Measurements from ENCODE around the gene LRIG3.
"Not testable (repeated sequence)": the region's sequence is repeated elsewhere in the genome, so short reads cannot be mapped to it uniquely, and the experiment has no call there.

The LRIG3 gene

GRCh38 chr12:58907391-58907790, 12.9 kb downstream of the LRIG3 start:
- H3K36me3 ChIP-seq (ENCODE audit: control insufficient read depth, insufficient read depth, low read length): no peaks in the 10 kb centered on the region
- no peak overlapping the region for H3K27ac ChIP-seq (ENCODE audit: low read length)
- no CpG with 5 or more reads among the region's 4 CpGs for WGBS (ENCODE audit: insufficient coverage, insufficient read length)

GRCh38 chr12:58906917-58907316, 13.4 kb downstream of the LRIG3 start:
- Histone ChIP-seq H3K27me3 (ENCODE audit: control insufficient read depth, insufficient read depth, low read length) (no peaks in the 10 kb centered on the region), H3K9me3 (ENCODE audit: control insufficient read depth, insufficient read depth, low read length) (no peaks in the 10 kb centered on the region), H3K4me3 (ENCODE audit: low read length) (no peak overlapping the region), H3K27ac (ENCODE audit: low read length) (no peak overlapping the region), H3K36me3 (ENCODE audit: control insufficient read depth, insufficient read depth, low read length) (no peaks in the 10 kb centered on the region), H3K4me1 (ENCODE audit: control insufficient read depth, insufficient read depth, low read length) (no peaks in the 10 kb centered on the region)
- WGBS (ENCODE audit: insufficient coverage, insufficient read length): no CpG with 5 or more reads among the region's 3 CpGs
- DNase-seq (ENCODE audit: low read depth, low spot score): no peak

More at GRCh38 chr12:58907391-58907790, 12.9 kb downstream of the LRIG3 start:
- H3K9me3 ChIP-seq (ENCODE audit: control insufficient read depth, insufficient read depth, low read length): no peaks in the 10 kb centered on the region
- no peaks in the 10 kb centered on the region for H3K4me1 ChIP-seq (ENCODE audit: control insufficient read depth, insufficient read depth, low read length)
- no peak overlapping the region for H3K4me3 ChIP-seq (ENCODE audit: low read length)
- no peaks in the 10 kb centered on the region for H3K27me3 ChIP-seq (ENCODE audit: control insufficient read depth, insufficient read depth, low read length)
- no peak for DNase-seq (ENCODE audit: low read depth, low spot score)

- Histone ChIP-seq H3K9me3 (ENCODE audit: control insufficient read depth, insufficient read depth, low read length) (no peaks in the 10 kb centered on the region), H3K4me3 (ENCODE audit: low read length) (no peak overlapping the region), H3K27ac (ENCODE audit: low read length) (no peak overlapping the region), H3K4me1 (ENCODE audit: control insufficient read depth, insufficient read depth, low read length) (no peaks in the 10 kb centered on the region), H3K36me3 (ENCODE audit: control insufficient read depth, insufficient read depth, low read length) (no peaks in the 10 kb centered on the region), H3K27me3 (ENCODE audit: control insufficient read depth, insufficient read depth, low read length) (no peaks in the 10 kb centered on the region)
- DNase-seq (ENCODE audit: low read depth, low spot score): no peak
- no CpG with 5 or more reads among the region's 9 CpGs for WGBS (ENCODE audit: insufficient coverage, insufficient read length)
Measured at GRCh38 chr12:58905422-58905821, 14.9 kb downstream of the LRIG3 start.

- not testable (repeated sequence) for H3K27me3 ChIP-seq (ENCODE audit: control insufficient read depth, insufficient read depth, low read length); H3K4me3 ChIP-seq (ENCODE audit: low read length); DNase-seq (ENCODE audit: low read depth, low spot score); H3K4me1 ChIP-seq (ENCODE audit: control insufficient read depth, insufficient read depth, low read length); H3K27ac ChIP-seq (ENCODE audit: low read length); H3K36me3 ChIP-seq (ENCODE audit: control insufficient read depth, insufficient read depth, low read length); H3K9me3 ChIP-seq (ENCODE audit: control insufficient read depth, insufficient read depth, low read length)
- WGBS (ENCODE audit: insufficient coverage, insufficient read length): no CpG with 5 or more reads among the region's 1 CpG
Measured at GRCh38 chr12:58902726-58903125, 17.6 kb downstream of the LRIG3 start.

GRCh38 chr12:58901664-58902063, 18.6 kb downstream of the LRIG3 start:
- no peak for DNase-seq (ENCODE audit: low read depth, low spot score)

GRCh38 chr12:58897969-58898368, 22.3 kb downstream of the LRIG3 start:
- DNase-seq (ENCODE audit: low read depth, low spot score): no peak
- WGBS (ENCODE audit: insufficient coverage, insufficient read length): no CpG with 5 or more reads among the region's 4 CpGs
- no peaks in the 10 kb centered on the region for H3K4me1 ChIP-seq (ENCODE audit: control insufficient read depth, insufficient read depth, low read length)
- no peak overlapping the region for H3K27ac ChIP-seq (ENCODE audit: low read length)
- H3K27me3 ChIP-seq (ENCODE audit: control insufficient read depth, insufficient read depth, low read length): no peaks in the 10 kb centered on the region
- H3K4me3 ChIP-seq (ENCODE audit: low read length): no peak overlapping the region
- no peaks in the 10 kb centered on the region for H3K36me3 ChIP-seq (ENCODE audit: control insufficient read depth, insufficient read depth, low read length)
- H3K9me3 ChIP-seq (ENCODE audit: control insufficient read depth, insufficient read depth, low read length): no peaks in the 10 kb centered on the region

More at GRCh38 chr12:58901664-58902063, 18.6 kb downstream of the LRIG3 start:
- Histone ChIP-seq H3K4me1 (ENCODE audit: control insufficient read depth, insufficient read depth, low read length) (no peaks in the 10 kb centered on the region), H3K36me3 (ENCODE audit: control insufficient read depth, insufficient read depth, low read length) (no peaks in the 10 kb centered on the region), H3K27ac (ENCODE audit: low read length) (no peak overlapping the region), H3K27me3 (ENCODE audit: control insufficient read depth, insufficient read depth, low read length) (no peaks in the 10 kb centered on the region), H3K9me3 (ENCODE audit: control insufficient read depth, insufficient read depth, low read length) (no peaks in the 10 kb centered on the region), H3K4me3 (ENCODE audit: low read length) (no peak overlapping the region)
- no CpG with 5 or more reads among the region's 5 CpGs for WGBS (ENCODE audit: insufficient coverage, insufficient read length)

GRCh38 chr12:58896278-58896677, 24.0 kb downstream of the LRIG3 start:
- H3K27me3 ChIP-seq (ENCODE audit: control insufficient read depth, insufficient read depth, low read length): no peaks in the 10 kb centered on the region
- no peaks in the 10 kb centered on the region for H3K9me3 ChIP-seq (ENCODE audit: control insufficient read depth, insufficient read depth, low read length)
- WGBS (ENCODE audit: insufficient coverage, insufficient read length): no CpG with 5 or more reads among the region's 1 CpG
- no peak overlapping the region for H3K27ac ChIP-seq (ENCODE audit: low read length)
- H3K36me3 ChIP-seq (ENCODE audit: control insufficient read depth, insufficient read depth, low read length): no peaks in the 10 kb centered on the region
- no peak overlapping the region for H3K4me3 ChIP-seq (ENCODE audit: low read length)
- DNase-seq (ENCODE audit: low read depth, low spot score): no peak
- no peaks in the 10 kb centered on the region for H3K4me1 ChIP-seq (ENCODE audit: control insufficient read depth, insufficient read depth, low read length)

- Histone ChIP-seq H3K9me3 (ENCODE audit: control insufficient read depth, insufficient read depth, low read length) (no peaks in the 10 kb centered on the region), H3K4me1 (ENCODE audit: control insufficient read depth, insufficient read depth, low read length) (no peaks in the 10 kb centered on the region), H3K4me3 (ENCODE audit: low read length) (no peak overlapping the region), H3K36me3 (ENCODE audit: control insufficient read depth, insufficient read depth, low read length) (no peaks in the 10 kb centered on the region), H3K27me3 (ENCODE audit: control insufficient read depth, insufficient read depth, low read length) (no peaks in the 10 kb centered on the region), H3K27ac (ENCODE audit: low read length) (no peak overlapping the region)
- no peak for DNase-seq (ENCODE audit: low read depth, low spot score)
- WGBS (ENCODE audit: insufficient coverage, insufficient read length): no CpG with 5 or more reads among the region's 4 CpGs
Measured at GRCh38 chr12:58895053-58895452, 25.3 kb downstream of the LRIG3 start.

GRCh38 chr12:58894040-58894439, 26.3 kb downstream of the LRIG3 start:
- no peak overlapping the region for H3K27ac ChIP-seq (ENCODE audit: low read length)
- H3K36me3 ChIP-seq (ENCODE audit: control insufficient read depth, insufficient read depth, low read length): no peaks in the 10 kb centered on the region
- H3K4me1 ChIP-seq (ENCODE audit: control insufficient read depth, insufficient read depth, low read length): no peaks in the 10 kb centered on the region
- H3K9me3 ChIP-seq (ENCODE audit: control insufficient read depth, insufficient read depth, low read length): no peaks in the 10 kb centered on the region
- H3K27me3 ChIP-seq (ENCODE audit: control insufficient read depth, insufficient read depth, low read length): no peaks in the 10 kb centered on the region
- WGBS (ENCODE audit: insufficient coverage, insufficient read length): no CpG with 5 or more reads among the region's 6 CpGs
- no peak overlapping the region for H3K4me3 ChIP-seq (ENCODE audit: low read length)
- no peak for DNase-seq (ENCODE audit: low read depth, low spot score)

GRCh38 chr12:58893495-58893894, 26.8 kb downstream of the LRIG3 start:
- DNase-seq (ENCODE audit: low read depth, low spot score): no peak

GRCh38 chr12:58889557-58889956, 30.7 kb downstream of the LRIG3 start:
- WGBS (ENCODE audit: insufficient coverage, insufficient read length): no CpG with 5 or more reads among the region's 6 CpGs
- Histone ChIP-seq H3K9me3 (ENCODE audit: control insufficient read depth, insufficient read depth, low read length) (no peaks in the 10 kb centered on the region), H3K27me3 (ENCODE audit: control insufficient read depth, insufficient read depth, low read length) (no peaks in the 10 kb centered on the region), H3K4me3 (ENCODE audit: low read length) (no peak overlapping the region), H3K36me3 (ENCODE audit: control insufficient read depth, insufficient read depth, low read length) (no peaks in the 10 kb centered on the region), H3K27ac (ENCODE audit: low read length) (no peak overlapping the region), H3K4me1 (ENCODE audit: control insufficient read depth, insufficient read depth, low read length) (no peaks in the 10 kb centered on the region)
- no peak for DNase-seq (ENCODE audit: low read depth, low spot score)

More at GRCh38 chr12:58893495-58893894, 26.8 kb downstream of the LRIG3 start:
- H3K27ac ChIP-seq (ENCODE audit: low read length): no peak overlapping the region
- H3K27me3 ChIP-seq (ENCODE audit: control insufficient read depth, insufficient read depth, low read length): no peaks in the 10 kb centered on the region
- no peaks in the 10 kb centered on the region for H3K4me1 ChIP-seq (ENCODE audit: control insufficient read depth, insufficient read depth, low read length)
- no peaks in the 10 kb centered on the region for H3K36me3 ChIP-seq (ENCODE audit: control insufficient read depth, insufficient read depth, low read length)
- no CpG with 5 or more reads among the region's 3 CpGs for WGBS (ENCODE audit: insufficient coverage, insufficient read length)
- no peak overlapping the region for H3K4me3 ChIP-seq (ENCODE audit: low read length)
- H3K9me3 ChIP-seq (ENCODE audit: control insufficient read depth, insufficient read depth, low read length): no peaks in the 10 kb centered on the region
